HCT116 (cell line): ENCODE results near the gene TMEM38A. TPM values are rescaled to one million over a fixed set of nuclear protein-coding genes. Genes with fewer than 3 reads are reported as not detected.

Source experiments
- ATAC-seq: fragments of 200-7000 bp; cut with Tn5 transposase; 2 replicates; pipeline ENCODE4 v1.9.1; 2020; ENCODE audit warnings: mild to moderate bottlenecking, moderate library complexity
- BruUV-seq: library from RNA; stranded (reverse); fragments of 400-500 nt; replicated peaks from 2 replicates; lab custom pipeline; 2021; lab: Mats Ljungman, UMichigan
- CTCF ChIA-PET: fragments of 300-600 bp; sonication (Branson Sonifier 250); formaldehyde crosslinking; loops from one replicate; lab custom pipeline; 2021; ENCODE audit warnings: antibody characterized with exemption; lab: Charles Lee
- POLR2A ChIA-PET: fragments of 300-600, 350-600 bp; sonication (Branson Sonifier 250); formaldehyde crosslinking; loops from one replicate; lab custom pipeline; 2021; ENCODE audit warnings: antibody characterized with exemption; lab: Charles Lee
- RAD21 ChIA-PET, 2 experiments: fragments of 300-600 bp; sonication (Branson Sonifier 250); formaldehyde crosslinking; loops; one replicate each; lab custom pipeline; 2023; ENCODE audit warnings: low total read pairs in 2 of 2; ENCODE audit not compliant: uncharacterized antibody in 2 of 2, unreplicated experiment in 2 of 2, low non-redundant PET in 1 of 2; lab: Charles Lee
- DNase-seq: peaks from one replicate; pipeline ENCODE4 v3.0.0-alpha.2; 2010; ENCODE audit warnings: low read depth, low spot score
- H2AFZ ChIP-seq: fragments of 200-600 bp; shearing (Covaris generic), sonication (generic); 2 replicates; pipeline ENCODE4 v1.6.1; 2017; ENCODE audit warnings: low read depth, mixed run types, mixed read lengths, antibody characterized with exemption, low read length; ENCODE audit not compliant: poor library complexity, severe bottlenecking
- H3K27ac ChIP-seq: 2 replicates; pipeline ENCODE4 v1.5.1; 2012; ENCODE audit warnings: low read depth, low read length
- H3K27me3 ChIP-seq: fragments of 200-600 bp; sonication (generic); 2 replicates; pipeline ENCODE4 v1.6.1; 2016; ENCODE audit warnings: mixed run types, low read length, mixed read lengths; ENCODE audit not compliant: insufficient read depth
- H3K36me3 ChIP-seq, 2 experiments: fragments of 200-500 bp in 1 of 2; fragments of 200-600 bp in 1 of 2; sonication (Bioruptor generic) in 1 of 2; sonication (generic) in 1 of 2; 2 replicates each; pipeline versions ENCODE4 v1.5.1 to v1.6.1; 2014 to 2016; ENCODE audit warnings: low read length in 2 of 2, inconsistent platforms in 1 of 2, mixed read lengths in 1 of 2, mixed run types in 1 of 2; ENCODE audit not compliant: insufficient read depth in 2 of 2, control insufficient read depth in 1 of 2
- H3K4me1 ChIP-seq, 2 experiments: fragments of 200-600 bp in 1 of 2; sonication (generic) in 1 of 2; 2 replicates each; pipeline versions ENCODE4 v1.5.1 to v1.6.1; 2012 to 2017; ENCODE audit warnings: low read length in 2 of 2, inconsistent platforms in 1 of 2, mild to moderate bottlenecking in 1 of 2, mixed read lengths in 1 of 2, mixed run types in 1 of 2, moderate library complexity in 1 of 2; ENCODE audit not compliant: insufficient read depth in 2 of 2, control insufficient read depth in 1 of 2
- H3K4me2 ChIP-seq: fragments of 200-600 bp; sonication (generic); 2 replicates; pipeline ENCODE4 v1.6.1; 2017; ENCODE audit warnings: mixed run types, low read length, mixed read lengths
- H3K4me3 ChIP-seq, 2 experiments: fragments of 200-600 bp in 1 of 2; sonication (generic) in 1 of 2; replicated peaks in 1 of 2; 2 replicates each; pipeline ENCODE4 v1.5.1; 2011 to 2016; ENCODE audit warnings: low read length in 2 of 2, control low read depth in 1 of 2, low read depth in 1 of 2, mild to moderate bottlenecking in 1 of 2, mixed read lengths in 1 of 2, mixed run types in 1 of 2
- H3K79me2 ChIP-seq: fragments of 200-600 bp; sonication (generic); 2 replicates; pipeline ENCODE4 v1.6.1; 2017; ENCODE audit warnings: mild to moderate bottlenecking, mixed run types, low read length, moderate library complexity, mixed read lengths; ENCODE audit not compliant: insufficient read depth
- H3K9ac ChIP-seq: fragments of 200-600 bp; sonication (generic); 2 replicates; pipeline ENCODE4 v1.6.1; 2016; ENCODE audit warnings: low read length, mixed read lengths
- H3K9me2 ChIP-seq: fragments of 200-600 bp; sonication (generic), shearing (Covaris generic); 2 replicates; pipeline ENCODE4 v1.6.1; 2017; ENCODE audit warnings: mixed run types, mild to moderate bottlenecking, moderate library complexity; ENCODE audit not compliant: insufficient read depth
- H3K9me3 ChIP-seq, 2 experiments: fragments of 200-500 bp in 1 of 2; fragments of 200-600 bp in 1 of 2; sonication (Bioruptor generic) in 1 of 2; sonication (generic) in 1 of 2; 2 replicates each; pipeline ENCODE4 v1.6.1; 2014 to 2017; ENCODE audit warnings: low read length in 2 of 2, mixed read lengths in 2 of 2, inconsistent platforms in 1 of 2, low read depth in 1 of 2, mild to moderate bottlenecking in 1 of 2, mixed run types in 1 of 2, moderate library complexity in 1 of 2; ENCODE audit not compliant: control insufficient read depth in 1 of 2, insufficient read depth in 1 of 2
- H4K20me1 ChIP-seq: fragments of 200-600 bp; sonication (generic), shearing (Covaris generic); 2 replicates; pipeline ENCODE4 v1.6.1; 2017; ENCODE audit warnings: mixed run types, mild to moderate bottlenecking, moderate library complexity; ENCODE audit not compliant: insufficient read depth
- EGR1 ChIP-seq: IDR thresholded peaks from 2 replicates; pipeline ENCODE4 v1.6.1; 2012; ENCODE audit warnings: low read depth
- EZH2 ChIP-seq: fragments of 200-600 bp; sonication (generic); IDR thresholded peaks from 2 replicates; pipeline ENCODE4 v1.6.1; 2017; ENCODE audit warnings: antibody characterized with exemption, mixed run types
- POLR2A ChIP-seq: IDR thresholded peaks from 2 replicates; pipeline ENCODE4 v1.7.0; 2011; ENCODE audit warnings: borderline replicate concordance; ENCODE audit not compliant: insufficient read depth, insufficient read length; ENCODE audit errors: extremely low read depth
- SP1 ChIP-seq: IDR thresholded peaks from 2 replicates; pipeline ENCODE4 v1.6.1; 2012; ENCODE audit warnings: low read depth
- ZFX ChIP-seq: fragments of 450-650 bp; IDR thresholded peaks from 2 replicates; pipeline ENCODE4 v1.6.1; 2017
- intact Hi-C: fragments of 100-400 bp; cut with micrococcal nuclease; formaldehyde crosslinking; loops from 2 replicates; pipeline ENCODE4 v1.10.0; 2022
- total RNA-seq: library from RNA; stranded (reverse); gene quantifications from one replicate; pipeline ENCODE4 v1.2.1, GENCODE V29; 2021; ENCODE audit not compliant: unreplicated experiment
- TF ChIP-seq, protein P1 (sequence below): IDR thresholded peaks from 2 replicates; pipeline ENCODE4 v1.6.1; 2011; ENCODE audit warnings: mild to moderate bottlenecking, low read length, moderate library complexity; ENCODE audit not compliant: insufficient replicate concordance; ENCODE audit errors: extremely low read depth
- TF ChIP-seq, protein P2 (sequence below), 3 experiments: fragments of 200-600 bp in 1 of 3; sonication (generic) in 1 of 3; IDR thresholded peaks in 2 of 3; conservative IDR thresholded peaks in 1 of 3; 2 replicates each; pipeline ENCODE4 v1.5.1; 2012 to 2017; ENCODE audit warnings: low read depth in 2 of 3, low read length in 2 of 3, antibody characterized with exemption in 1 of 3, borderline replicate concordance in 1 of 3, control low read depth in 1 of 3, mild to moderate bottlenecking in 1 of 3, mixed read lengths in 1 of 3, mixed run types in 1 of 3, moderate library complexity in 1 of 3; ENCODE audit not compliant: insufficient read depth in 1 of 3

The TMEM38A gene
- total RNA-seq, 1 experiment from 2014 or later: 9.0 TPM

GRCh38 chr19:16640951-16641350 is 20.0 kb upstream of the TMEM38A start:
- no peak overlapping the region for H3K4me3 ChIP-seq
- intact Hi-C loops: no loop called here
- no peaks in the 10 kb centered on the region for H3K4me1 ChIP-seq
- H3K79me2 ChIP-seq: peaks cover 92% of the 10 kb centered on the region
- no peaks in the 10 kb centered on the region for H4K20me1 ChIP-seq
- no TSS peak for BruUV-seq
- no peak overlapping the region for H2AFZ ChIP-seq
- RAD21 ChIA-PET: no interaction called here
- CTCF ChIA-PET: no interaction called here
- H3K4me2 ChIP-seq: no peak overlapping the region
- no peaks in the 10 kb centered on the region for H3K9me2 ChIP-seq
- no peak overlapping the region for H3K9ac ChIP-seq
- ATAC-seq (no peak), DNase-seq (no peak)
- no peaks in the 10 kb centered on the region for H3K27me3 ChIP-seq
- peaks cover 31 to 32% of the 10 kb centered on the region in 2 experiments; a peak in 3 of 4 replicates for H3K36me3 ChIP-seq
- POLR2A ChIA-PET: no interaction called here
- H3K27ac ChIP-seq: no peak overlapping the region
- no peak for TF ChIP-seq EZH2
- TF ChIP-seq, protein P1, sequence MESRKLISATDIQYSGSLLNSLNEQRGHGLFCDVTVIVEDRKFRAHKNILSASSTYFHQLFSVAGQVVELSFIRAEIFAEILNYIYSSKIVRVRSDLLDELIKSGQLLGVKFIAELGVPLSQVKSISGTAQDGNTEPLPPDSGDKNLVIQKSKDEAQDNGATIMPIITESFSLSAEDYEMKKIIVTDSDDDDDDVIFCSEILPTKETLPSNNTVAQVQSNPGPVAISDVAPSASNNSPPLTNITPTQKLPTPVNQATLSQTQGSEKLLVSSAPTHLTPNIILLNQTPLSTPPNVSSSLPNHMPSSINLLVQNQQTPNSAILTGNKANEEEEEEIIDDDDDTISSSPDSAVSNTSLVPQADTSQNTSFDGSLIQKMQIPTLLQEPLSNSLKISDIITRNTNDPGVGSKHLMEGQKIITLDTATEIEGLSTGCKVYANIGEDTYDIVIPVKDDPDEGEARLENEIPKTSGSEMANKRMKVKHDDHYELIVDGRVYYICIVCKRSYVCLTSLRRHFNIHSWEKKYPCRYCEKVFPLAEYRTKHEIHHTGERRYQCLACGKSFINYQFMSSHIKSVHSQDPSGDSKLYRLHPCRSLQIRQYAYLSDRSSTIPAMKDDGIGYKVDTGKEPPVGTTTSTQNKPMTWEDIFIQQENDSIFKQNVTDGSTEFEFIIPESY: no peak
- TF ChIP-seq, protein P2, sequence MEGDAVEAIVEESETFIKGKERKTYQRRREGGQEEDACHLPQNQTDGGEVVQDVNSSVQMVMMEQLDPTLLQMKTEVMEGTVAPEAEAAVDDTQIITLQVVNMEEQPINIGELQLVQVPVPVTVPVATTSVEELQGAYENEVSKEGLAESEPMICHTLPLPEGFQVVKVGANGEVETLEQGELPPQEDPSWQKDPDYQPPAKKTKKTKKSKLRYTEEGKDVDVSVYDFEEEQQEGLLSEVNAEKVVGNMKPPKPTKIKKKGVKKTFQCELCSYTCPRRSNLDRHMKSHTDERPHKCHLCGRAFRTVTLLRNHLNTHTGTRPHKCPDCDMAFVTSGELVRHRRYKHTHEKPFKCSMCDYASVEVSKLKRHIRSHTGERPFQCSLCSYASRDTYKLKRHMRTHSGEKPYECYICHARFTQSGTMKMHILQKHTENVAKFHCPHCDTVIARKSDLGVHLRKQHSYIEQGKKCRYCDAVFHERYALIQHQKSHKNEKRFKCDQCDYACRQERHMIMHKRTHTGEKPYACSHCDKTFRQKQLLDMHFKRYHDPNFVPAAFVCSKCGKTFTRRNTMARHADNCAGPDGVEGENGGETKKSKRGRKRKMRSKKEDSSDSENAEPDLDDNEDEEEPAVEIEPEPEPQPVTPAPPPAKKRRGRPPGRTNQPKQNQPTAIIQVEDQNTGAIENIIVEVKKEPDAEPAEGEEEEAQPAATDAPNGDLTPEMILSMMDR (IDR thresholded peaks at IDR 0.05 in 2 of 3, conservative IDR thresholded peaks at IDR 0.05 in 1 of 3; ENCODE audit: borderline replicate concordance in 1 of 3, insufficient read depth in 1 of 3, low read depth in 2 of 3, low read length in 2 of 3): no peak
- no peak for TF ChIP-seq EGR1
- no peak for TF ChIP-seq SP1
- TF ChIP-seq POLR2A: no peak
- TF ChIP-seq ZFX: no peak
- H3K9me3 ChIP-seq: no peaks in the 10 kb centered on the region
